Activated effector memory CD4-positive, alpha-beta T cell treated with Interleukin-2 at 50 U/mL for 16 hours (primary cell): ENCODE results near the gene BGN.

Experiments
- DNase-seq: peaks from one replicate; pipeline ENCODE4 v3.0.0-alpha.2; 2020

Gene BGN

GRCh38 chrX:153510383-153510782 is 15.6 kb downstream of the BGN start:
- no peak for DNase-seq

DNA sequence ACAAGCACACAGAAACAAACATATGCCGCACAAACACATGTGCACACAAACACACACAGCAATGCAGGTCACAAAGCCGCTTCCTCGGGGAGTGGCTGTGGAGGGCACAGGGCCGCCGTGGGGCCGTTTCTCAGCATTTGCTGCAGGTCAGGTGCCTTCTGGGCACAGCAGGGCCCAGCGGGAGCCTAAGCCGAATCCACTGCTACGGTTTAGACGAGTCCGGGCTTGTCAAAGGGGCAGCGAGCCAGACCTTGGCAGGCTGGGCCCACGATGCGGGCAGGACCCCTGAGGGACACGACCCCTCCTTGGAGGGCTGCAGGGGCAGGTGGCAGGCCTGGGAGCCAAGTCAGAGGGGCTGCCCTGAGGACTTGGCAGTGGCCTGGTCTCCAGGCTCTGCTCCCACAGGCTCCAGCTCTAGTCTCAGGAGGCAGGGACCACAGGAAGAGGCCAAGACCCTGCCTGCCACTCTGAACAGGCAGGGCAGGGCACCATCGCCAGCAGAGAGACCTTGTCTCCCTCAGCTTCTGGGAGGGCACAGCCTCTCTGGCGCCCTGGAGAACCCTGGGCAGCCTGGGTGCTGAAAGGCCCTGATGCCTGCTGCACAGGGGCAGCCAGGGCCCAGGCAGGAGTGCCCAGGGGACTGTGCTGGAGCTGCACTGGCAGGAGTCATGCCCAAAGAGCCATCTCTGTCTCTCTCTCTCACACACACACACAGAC is 17.2 kb downstream of the BGN start:
- DNase-seq = no peak

DNA sequence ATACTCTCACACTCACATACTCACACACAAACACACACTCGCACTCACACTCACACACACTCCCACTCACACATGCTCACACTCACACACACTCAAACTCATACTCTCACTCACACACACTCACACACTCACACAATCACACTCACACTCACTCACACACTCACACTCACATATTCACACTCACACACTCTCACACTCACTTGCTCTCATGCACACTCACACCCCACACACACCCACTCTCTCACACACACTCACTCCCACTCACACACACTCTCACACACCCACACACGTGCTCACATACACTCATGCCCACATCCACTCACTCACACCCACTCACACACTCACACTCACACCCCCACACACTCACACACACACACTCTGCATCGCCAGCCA is 17.7 kb downstream of the BGN start:
- DNase-seq = no peak

DNA sequence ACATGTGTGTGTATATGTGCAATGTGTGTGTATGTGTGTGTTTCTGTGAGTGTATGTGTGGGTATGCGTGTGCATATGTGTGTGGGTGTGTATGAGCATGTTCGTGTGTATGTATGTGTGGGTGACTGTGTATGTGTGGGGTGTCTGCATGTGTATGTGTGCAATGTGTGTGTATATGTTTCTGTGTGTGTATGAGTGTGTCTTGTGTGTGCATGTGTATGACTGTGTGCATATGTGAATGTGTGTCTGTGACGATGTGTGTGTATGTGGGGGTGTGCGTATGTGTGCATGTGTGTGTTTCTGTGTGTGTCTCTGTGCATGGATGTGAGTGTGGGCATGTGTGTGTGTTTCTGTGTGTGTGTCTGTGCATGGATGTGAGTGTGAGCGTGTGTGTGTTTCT is 18.5 kb downstream of the BGN start:
- DNase-seq = no peak

GRCh38 chrX:153514259-153514658 is 19.5 kb downstream of the BGN start:
- no peak for DNase-seq

DNA sequence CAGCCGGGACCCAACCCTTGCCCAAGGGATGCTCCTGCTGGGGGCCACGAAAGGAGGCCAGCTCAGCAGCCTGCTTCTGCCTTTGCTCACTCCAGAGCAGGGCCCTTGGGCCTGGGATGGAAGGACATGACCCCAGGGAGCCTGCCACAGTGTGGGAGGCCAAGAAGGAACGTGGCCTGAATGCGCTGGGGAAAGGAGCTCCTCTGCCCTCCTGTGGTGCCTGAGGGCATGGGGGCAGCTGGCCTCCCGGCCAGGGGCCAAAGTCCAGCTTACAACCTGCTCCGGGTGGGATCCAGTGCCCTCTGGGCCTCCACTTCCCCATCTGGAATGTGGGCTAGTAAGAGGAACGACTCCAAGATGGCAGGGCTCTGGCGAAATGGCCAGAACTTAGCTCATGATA is 20.7 kb downstream of the BGN start:
- DNase-seq = no peak

DNA sequence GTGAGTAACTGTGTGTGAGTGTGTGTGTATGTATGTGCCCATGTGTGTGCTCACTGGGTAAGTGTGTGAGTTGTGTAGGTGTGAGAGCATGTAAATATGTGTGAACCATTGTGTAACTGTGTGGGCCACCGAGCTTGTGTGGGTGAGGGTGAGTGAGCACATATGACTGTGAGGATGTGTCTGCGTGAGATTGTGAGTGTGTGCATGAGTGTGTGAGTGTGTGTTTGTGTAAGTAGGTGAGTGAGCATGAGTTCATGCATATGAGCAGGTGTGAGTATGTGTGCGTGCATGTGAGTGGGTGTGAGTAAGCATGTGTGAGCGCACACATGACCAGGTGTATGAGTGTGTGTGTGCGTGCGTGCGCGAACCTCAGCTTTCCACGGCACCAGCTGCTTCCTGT is 21.3 kb downstream of the BGN start:
- DNase-seq = no peak

GRCh38 chrX:153517423-153517822 is 22.6 kb downstream of the BGN start, which contains the start of gene ATP2B3:
Gene ATP2B3, plus strand, starts transcription at chrX:153517642. Its CDS starts 18,606 bp downstream, at chrX:153536248.
- DNase-seq = no peak

DNA sequence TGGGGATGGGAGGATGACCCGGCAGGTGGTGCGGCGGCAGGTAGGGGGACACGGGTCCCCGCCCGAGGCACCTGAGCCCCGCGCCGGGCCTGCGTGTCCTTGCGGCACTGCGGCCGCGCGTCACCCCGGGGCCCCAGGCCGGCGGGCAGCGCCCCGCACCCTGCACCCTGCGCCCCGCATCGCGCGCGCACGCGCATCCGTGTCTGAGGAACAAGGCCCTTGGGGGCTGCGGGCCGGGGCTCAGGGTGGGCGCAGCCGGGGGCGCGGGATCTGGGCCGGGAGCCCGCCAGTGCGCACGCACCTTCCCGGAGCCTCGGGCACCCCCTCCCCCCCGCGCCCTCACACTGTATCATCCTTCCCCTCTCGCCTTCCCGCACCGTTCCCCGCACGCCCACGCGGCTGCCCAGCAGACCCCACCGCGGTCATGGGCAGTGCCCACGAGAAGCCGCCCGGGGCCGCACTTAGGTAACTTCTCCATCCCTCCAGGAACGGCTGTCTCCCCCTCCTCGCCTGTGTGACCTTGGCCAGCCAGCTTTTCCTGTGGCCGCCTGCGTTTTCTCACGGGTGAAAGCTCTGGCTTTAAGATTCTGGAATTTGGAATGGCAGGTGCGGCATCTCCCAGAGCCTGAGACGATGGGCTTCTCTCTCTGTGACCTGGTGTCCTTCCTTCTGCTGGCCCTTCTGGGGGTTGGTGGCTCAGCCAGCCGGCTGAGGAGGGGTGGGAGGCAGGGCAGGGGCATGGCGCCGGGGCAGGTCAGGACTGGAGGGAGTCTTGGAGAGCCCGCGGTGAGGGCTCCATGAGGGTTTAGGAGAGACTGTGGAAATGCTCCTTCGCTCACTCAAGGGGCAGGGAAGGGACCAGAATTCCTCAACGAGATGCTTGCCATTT is 23.4 kb downstream of the BGN start:
- no peak for DNase-seq

- DNase-seq = no peak
These were observed 24.9 kb downstream of the BGN start for GRCh38 chrX:153519569-153520286.

DNA sequence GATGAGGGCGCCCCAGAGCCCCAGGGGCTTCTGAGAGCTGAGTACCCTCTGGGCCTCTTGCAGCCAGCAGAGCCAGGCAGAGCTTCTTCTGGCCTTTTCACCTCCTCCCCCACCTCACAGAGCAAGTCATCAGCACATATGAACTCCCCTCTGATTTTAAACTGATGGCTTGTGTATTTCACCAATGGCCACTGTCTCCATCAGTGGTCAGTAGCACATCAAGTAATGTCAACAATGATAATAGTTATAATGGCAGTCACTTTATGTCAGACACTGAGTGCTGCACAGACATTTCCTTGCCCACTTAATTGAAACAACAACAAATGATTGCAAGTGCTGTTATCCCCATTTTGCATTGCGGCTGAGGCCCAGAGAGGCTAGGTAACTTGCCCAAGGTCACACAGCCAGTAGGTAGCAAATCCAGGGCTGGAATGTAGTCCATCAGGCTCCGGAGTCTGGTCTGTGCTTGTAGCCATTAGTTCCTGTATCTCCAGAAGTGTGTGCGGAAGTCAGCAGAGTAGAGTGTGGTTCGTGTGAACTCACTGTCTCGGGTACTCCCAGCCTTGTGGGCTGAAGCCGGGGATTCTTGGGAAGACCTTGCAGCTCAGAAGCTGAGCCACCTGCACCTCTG is 25.6 kb downstream of the BGN start:
- DNase-seq = no peak

DNA sequence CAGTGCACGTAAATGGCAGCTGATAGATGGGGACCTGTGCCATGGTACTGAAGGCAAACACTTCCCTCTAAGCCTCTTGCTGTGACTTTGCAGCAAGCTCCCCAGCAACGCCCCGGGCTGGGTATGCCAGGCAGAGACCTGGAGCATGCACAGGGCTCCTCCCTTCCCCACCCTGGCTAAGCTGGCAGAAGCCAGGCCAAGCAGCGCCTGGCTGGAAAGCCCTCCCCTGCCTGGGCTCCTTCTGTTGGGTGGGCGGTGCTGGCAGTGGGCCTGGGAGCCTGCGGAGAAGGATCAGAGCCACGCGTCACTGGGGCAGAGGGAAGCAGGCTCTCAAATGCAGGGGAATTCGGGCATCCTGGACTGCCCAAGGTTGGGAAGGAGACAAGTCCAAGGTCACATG is 26.3 kb downstream of the BGN start:
- DNase-seq = no peak

GRCh38 chrX:153522259-153522658 is 27.5 kb downstream of the BGN start:
- DNase-seq = no peak

DNA sequence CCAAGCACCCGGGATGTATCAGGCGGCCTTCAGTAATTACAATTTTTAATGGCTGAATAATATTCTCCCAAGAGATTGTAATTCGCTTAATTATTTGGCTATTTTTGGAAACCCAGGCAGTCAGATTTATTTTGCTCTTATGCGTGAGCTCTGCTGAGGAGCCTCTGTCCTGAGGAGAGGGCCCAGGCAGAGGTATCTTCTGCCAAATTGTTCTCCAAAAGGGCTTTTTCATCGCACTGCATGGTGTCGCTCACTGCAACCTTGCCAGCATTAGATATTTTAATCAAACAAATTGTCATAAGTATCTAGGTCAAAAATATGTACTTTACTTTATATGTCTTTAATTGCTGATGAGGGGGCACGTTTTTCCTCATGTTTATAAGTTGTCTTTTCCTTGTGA is 28.5 kb downstream of the BGN start:
- no peak for DNase-seq

DNA sequence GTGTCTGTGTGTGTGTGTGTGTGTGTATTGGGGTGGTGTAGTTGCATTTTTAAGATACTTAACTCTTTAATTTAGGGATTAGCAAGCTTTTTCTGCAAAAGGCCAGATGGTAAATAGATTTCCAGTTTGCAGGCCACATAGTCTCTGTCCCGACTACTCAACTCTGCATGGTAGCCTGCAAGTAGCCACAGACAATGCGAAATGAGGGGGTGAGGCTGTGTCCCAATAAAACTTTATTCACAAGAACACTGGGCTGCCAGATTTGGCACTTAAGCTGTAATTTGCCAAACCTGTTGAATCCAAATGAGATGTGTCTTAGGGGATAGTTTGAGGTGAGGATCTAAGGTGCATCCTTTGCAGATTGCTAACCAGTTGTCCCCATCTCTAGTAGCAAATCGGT is 29.5 kb downstream of the BGN start:
- no peak for DNase-seq

- DNase-seq = no peak
These were observed 30.7 kb downstream of the BGN start for GRCh38 chrX:153525451-153525850.

DNA sequence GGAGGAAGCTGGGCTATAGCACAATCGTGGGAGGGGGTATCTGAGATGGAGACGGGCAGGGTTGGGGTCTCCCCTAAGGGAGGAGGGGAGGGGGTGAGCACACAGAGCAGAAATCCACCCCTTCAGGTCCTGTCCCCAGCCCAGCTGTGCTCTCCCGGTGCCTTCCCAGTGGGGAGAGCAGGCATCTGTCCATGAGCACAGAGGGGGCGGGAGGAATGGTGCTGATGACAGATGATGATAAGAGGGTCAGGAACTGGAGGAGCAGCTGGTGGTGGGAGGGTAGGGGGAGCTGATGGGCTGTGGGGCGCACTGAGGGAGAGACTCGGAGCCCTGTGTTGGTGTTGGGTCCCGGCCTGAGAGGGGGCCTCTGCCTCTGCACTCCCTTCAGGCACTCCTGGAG is 31.3 kb downstream of the BGN start:
- DNase-seq = no peak

GRCh38 chrX:153526801-153527200 is 32.0 kb downstream of the BGN start:
- DNase-seq = no peak

- no peak for DNase-seq
These were observed 32.4 kb downstream of the BGN start for GRCh38 chrX:153527208-153527607.

- no peak for DNase-seq
These were observed 35.8 kb downstream of the BGN start for GRCh38 chrX:153530411-153531129.

DNA sequence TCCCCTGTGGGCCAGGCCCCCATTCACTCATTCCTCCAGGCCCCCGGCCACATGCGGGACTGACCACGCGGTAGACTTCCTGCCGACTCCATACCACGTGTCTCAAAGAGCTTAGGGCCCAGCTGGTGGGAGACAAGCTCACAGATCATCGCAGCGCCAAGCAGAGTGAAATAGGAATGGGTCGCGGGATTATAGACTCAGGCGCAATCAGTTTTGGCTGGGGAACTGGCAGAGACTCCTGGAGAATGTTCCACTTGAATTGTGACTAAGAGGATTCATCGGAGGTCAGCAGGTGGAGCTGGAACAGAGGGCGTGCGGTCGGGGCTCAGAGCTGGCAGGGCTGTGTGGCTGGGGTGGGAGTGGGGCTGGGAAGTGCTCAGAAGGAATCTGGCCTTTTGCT is 38.3 kb downstream of the BGN start:
- no peak for DNase-seq

GRCh38 chrX:153537080-153537479 is 42.3 kb downstream of the BGN start:
- DNase-seq = no peak
